Measurements from ENCODE around the gene ST6GALNAC3. TPM values are rescaled to one million over a fixed set of nuclear protein-coding genes. Genes with fewer than 3 reads are reported as not detected.

ST6GALNAC3 gene
- total RNA-seq, 1 experiment from 2014 or later = 0.03 TPM

DNA sequence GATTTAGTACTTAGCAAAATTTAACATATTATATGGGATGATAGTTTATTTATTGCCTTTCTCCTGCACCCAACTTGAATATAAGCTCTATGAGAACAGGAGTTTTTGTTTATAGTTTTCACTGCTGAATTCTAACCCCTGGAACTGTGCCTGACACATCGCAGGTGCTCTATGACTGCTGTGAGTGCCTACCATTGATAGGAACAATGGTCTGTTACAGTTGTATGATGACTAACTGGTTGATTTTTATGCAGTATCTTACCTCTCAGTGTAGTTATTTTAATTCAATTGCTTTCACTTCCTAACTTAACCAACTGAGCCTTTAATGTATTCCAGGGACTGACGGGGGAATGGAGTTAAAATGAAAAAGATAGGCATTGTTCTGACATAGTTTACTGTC, 336.0 kb downstream of the ST6GALNAC3 start:
- BruUV-seq (replicated peaks) = no TSS peak
- no peak overlapping the region for H3K4me3 ChIP-seq (ENCODE audit: low read depth in 2 of 2, low read length in 2 of 2)
- H3K9me3 ChIP-seq (ENCODE audit: control insufficient read depth, insufficient read depth, low read depth, low read length) = no peaks in the 10 kb centered on the region
- H3K27ac ChIP-seq (ENCODE audit: low read length) = no peak overlapping the region
- ATAC-seq (no peak), DNase-seq (ENCODE audit: low read depth, low spot score) (no peak)
- no peaks in the 10 kb centered on the region for H3K36me3 ChIP-seq (ENCODE audit: control insufficient read depth, insufficient read depth, low read length)
- POLR2A ChIA-PET = no interaction called here
- CTCF ChIA-PET = no interaction called here
- no peaks in the 10 kb centered on the region for H3K4me1 ChIP-seq (ENCODE audit: control insufficient read depth, insufficient read depth, low read length)
- no peaks in the 10 kb centered on the region for H3K27me3 ChIP-seq (ENCODE audit: control insufficient read depth, insufficient read depth, low read length)
- in situ Hi-C loops (cut with HindIII; ENCODE audit: low pct_unique_long_range_greater_than_20kb, low sequenced_read_pairs) = no loop called here
- intact Hi-C loops (cut with micrococcal nuclease; ENCODE audit: unreplicated experiment) = no loop called here
- TF ChIP-seq REST (IDR thresholded peaks at IDR 0.05; ENCODE audit: insufficient read depth in 1 of 2, low read depth in 2 of 2, low read length in 1 of 2) = no peak
- TF ChIP-seq SIN3A (IDR thresholded peaks at IDR 0.05; ENCODE audit: borderline replicate concordance, insufficient read depth, low read depth, low read length) = no peak
- no peak for TF ChIP-seq TCF7L2 (IDR thresholded peaks at IDR 0.05; ENCODE audit: low read depth, low read length)
- no peak for TF ChIP-seq POLR2AphosphoS5 (IDR thresholded peaks at IDR 0.05; ENCODE audit: low read depth, low read length)
- TF ChIP-seq, protein P1, sequence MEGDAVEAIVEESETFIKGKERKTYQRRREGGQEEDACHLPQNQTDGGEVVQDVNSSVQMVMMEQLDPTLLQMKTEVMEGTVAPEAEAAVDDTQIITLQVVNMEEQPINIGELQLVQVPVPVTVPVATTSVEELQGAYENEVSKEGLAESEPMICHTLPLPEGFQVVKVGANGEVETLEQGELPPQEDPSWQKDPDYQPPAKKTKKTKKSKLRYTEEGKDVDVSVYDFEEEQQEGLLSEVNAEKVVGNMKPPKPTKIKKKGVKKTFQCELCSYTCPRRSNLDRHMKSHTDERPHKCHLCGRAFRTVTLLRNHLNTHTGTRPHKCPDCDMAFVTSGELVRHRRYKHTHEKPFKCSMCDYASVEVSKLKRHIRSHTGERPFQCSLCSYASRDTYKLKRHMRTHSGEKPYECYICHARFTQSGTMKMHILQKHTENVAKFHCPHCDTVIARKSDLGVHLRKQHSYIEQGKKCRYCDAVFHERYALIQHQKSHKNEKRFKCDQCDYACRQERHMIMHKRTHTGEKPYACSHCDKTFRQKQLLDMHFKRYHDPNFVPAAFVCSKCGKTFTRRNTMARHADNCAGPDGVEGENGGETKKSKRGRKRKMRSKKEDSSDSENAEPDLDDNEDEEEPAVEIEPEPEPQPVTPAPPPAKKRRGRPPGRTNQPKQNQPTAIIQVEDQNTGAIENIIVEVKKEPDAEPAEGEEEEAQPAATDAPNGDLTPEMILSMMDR (IDR thresholded peaks at IDR 0.05) = no peak

GRCh38 chr1:76418531-76418930, 344.0 kb downstream of the ST6GALNAC3 start:
- Histone ChIP-seq H3K36me3 (ENCODE audit: control insufficient read depth, insufficient read depth, low read length) (no peaks in the 10 kb centered on the region), H3K27me3 (ENCODE audit: control insufficient read depth, insufficient read depth, low read length) (no peaks in the 10 kb centered on the region), H3K4me3 (ENCODE audit: low read depth in 2 of 2, low read length in 2 of 2) (no peak overlapping the region), H3K9me3 (ENCODE audit: control insufficient read depth, insufficient read depth, low read depth, low read length) (no peaks in the 10 kb centered on the region), H3K4me1 (ENCODE audit: control insufficient read depth, insufficient read depth, low read length) (no peaks in the 10 kb centered on the region), H3K27ac (ENCODE audit: low read length) (no peak overlapping the region)
- ChIA-PET CTCF (no interaction called here), POLR2A (no interaction called here)
- in situ Hi-C loops (cut with HindIII; ENCODE audit: low pct_unique_long_range_greater_than_20kb, low sequenced_read_pairs) = no loop called here
- intact Hi-C loops (cut with micrococcal nuclease; ENCODE audit: unreplicated experiment) = no loop called here
- ATAC-seq (no peak), DNase-seq (ENCODE audit: low read depth, low spot score) (no peak)
- TF ChIP-seq, protein P1 (IDR thresholded peaks at IDR 0.05) = no peak
- TF ChIP-seq TCF7L2 (IDR thresholded peaks at IDR 0.05; ENCODE audit: low read depth, low read length) = no peak
- no peak for TF ChIP-seq SIN3A (IDR thresholded peaks at IDR 0.05; ENCODE audit: borderline replicate concordance, insufficient read depth, low read depth, low read length)
- TF ChIP-seq REST (IDR thresholded peaks at IDR 0.05; ENCODE audit: insufficient read depth in 1 of 2, low read depth in 2 of 2, low read length in 1 of 2) = no peak
- no peak for TF ChIP-seq POLR2AphosphoS5 (IDR thresholded peaks at IDR 0.05; ENCODE audit: low read depth, low read length)
- BruUV-seq (replicated peaks) = no TSS peak
